ENCODE data around the gene KIDINS220. TPM values are rescaled to one million over a fixed set of nuclear protein-coding genes. Genes with fewer than 3 reads are reported as not detected.

Gene KIDINS220
- total RNA-seq, 2 experiments from 2014 or later: 28.9 to 29.9 TPM

- DNase-seq: no peak
- H3K27ac Mint-ChIP-seq: no peak overlapping the region
- H3K27me3 Mint-ChIP-seq: no peaks in the 10 kb centered on the region
- CTCF ChIA-PET: interaction anchor here (1.0 kb wide), 1 partner anchor 349 kb away, joined by 3 read pairs; no protein-coding TSS in a partner anchor
- H3K4me3 Mint-ChIP-seq: no peak overlapping the region
- ATAC-seq: no peak
- H3K9me3 Mint-ChIP-seq (ENCODE audit: low read depth): no peaks in the 10 kb centered on the region
- H3K36me3 Mint-ChIP-seq: peaks cover 43% of the 10 kb centered on the region
- no peaks in the 10 kb centered on the region for H3K4me1 Mint-ChIP-seq
Measured at GRCh38 chr2:8790739-8791162, 46.7 kb downstream of the KIDINS220 start.

GRCh38 chr2:8786463-8786862 lies 51.0 kb downstream of the KIDINS220 start:
- CTCF ChIA-PET: no interaction called here
- no peaks in the 10 kb centered on the region for H3K27me3 Mint-ChIP-seq
- ATAC-seq (no peak), DNase-seq (no peak)
- H3K4me1 Mint-ChIP-seq: no peaks in the 10 kb centered on the region
- no peaks in the 10 kb centered on the region for H3K9me3 Mint-ChIP-seq (ENCODE audit: low read depth)
- peaks cover 59% of the 10 kb centered on the region for H3K36me3 Mint-ChIP-seq
- no peak overlapping the region for H3K27ac Mint-ChIP-seq
- H3K4me3 Mint-ChIP-seq: no peak overlapping the region

GRCh38 chr2:8779795-8780671 lies 57.4 kb downstream of the KIDINS220 start:
- CTCF ChIA-PET: no interaction called here

GRCh38 chr2:8774371-8774770 lies 63.0 kb downstream of the KIDINS220 start:
- ATAC-seq (no peak), DNase-seq (no peak)
- Mint-ChIP-seq H3K4me3 (no peak overlapping the region), H3K4me1 (no peaks in the 10 kb centered on the region), H3K27me3 (no peaks in the 10 kb centered on the region), H3K9me3 (ENCODE audit: low read depth) (no peaks in the 10 kb centered on the region), H3K27ac (no peak overlapping the region), H3K36me3 (peaks cover 21% of the 10 kb centered on the region)
- CTCF ChIA-PET: no interaction called here

More at GRCh38 chr2:8779795-8780671, 57.4 kb downstream of the KIDINS220 start:
- ATAC-seq (no peak), DNase-seq (no peak)
- Mint-ChIP-seq H3K27me3 (no peaks in the 10 kb centered on the region), H3K4me3 (no peak overlapping the region), H3K4me1 (no peaks in the 10 kb centered on the region), H3K36me3 (peaks cover 40% of the 10 kb centered on the region), H3K27ac (no peak overlapping the region), H3K9me3 (ENCODE audit: low read depth) (no peaks in the 10 kb centered on the region)

GRCh38 chr2:8767324-8767723 lies 70.1 kb downstream of the KIDINS220 start:
- CTCF ChIA-PET: no interaction called here
- no peak for ATAC-seq

GRCh38 chr2:8761529-8762164 lies 75.8 kb downstream of the KIDINS220 start:
- no peaks in the 10 kb centered on the region for H3K9me3 Mint-ChIP-seq (ENCODE audit: low read depth)
- ATAC-seq (no peak), DNase-seq (no peak)
- CTCF ChIA-PET: interaction anchor here (1.5 to 4.0 kb wide), 2 partner anchors 68 to 1335 kb away, joined by 4 to 10 read pairs; no protein-coding TSS in a partner anchor
- H3K4me1 Mint-ChIP-seq: peaks cover 2% of the 10 kb centered on the region
- H3K27ac Mint-ChIP-seq: no peak overlapping the region
- H3K4me3 Mint-ChIP-seq: no peak overlapping the region
- H3K36me3 Mint-ChIP-seq: peaks cover 21% of the 10 kb centered on the region
- H3K27me3 Mint-ChIP-seq: no peaks in the 10 kb centered on the region

More at GRCh38 chr2:8767324-8767723, 70.1 kb downstream of the KIDINS220 start:
- H3K27ac Mint-ChIP-seq: no peak overlapping the region
- no peaks in the 10 kb centered on the region for H3K27me3 Mint-ChIP-seq
- H3K36me3 Mint-ChIP-seq: peaks cover 15% of the 10 kb centered on the region
- DNase-seq: no peak
- H3K4me1 Mint-ChIP-seq: no peaks in the 10 kb centered on the region
- H3K4me3 Mint-ChIP-seq: no peak overlapping the region
- no peaks in the 10 kb centered on the region for H3K9me3 Mint-ChIP-seq (ENCODE audit: low read depth)

- ATAC-seq: no peak
- Mint-ChIP-seq H3K4me3 (no peak overlapping the region), H3K36me3 (peaks cover 28% of the 10 kb centered on the region), H3K9me3 (ENCODE audit: low read depth) (no peaks in the 10 kb centered on the region), H3K4me1 (peaks cover 2% of the 10 kb centered on the region), H3K27me3 (no peaks in the 10 kb centered on the region), H3K27ac (no peak overlapping the region)
- DNase-seq: no peak
- CTCF ChIA-PET: no interaction called here
Measured at GRCh38 chr2:8756716-8757115, 80.7 kb downstream of the KIDINS220 start.

- no peak overlapping the region for H3K4me3 Mint-ChIP-seq
- no peak overlapping the region for H3K27ac Mint-ChIP-seq
- peaks cover 2% of the 10 kb centered on the region for H3K4me1 Mint-ChIP-seq
- DNase-seq (no peak), ATAC-seq (no peak)
- no peaks in the 10 kb centered on the region for H3K9me3 Mint-ChIP-seq (ENCODE audit: low read depth)
- CTCF ChIA-PET: no interaction called here
- H3K27me3 Mint-ChIP-seq: no peaks in the 10 kb centered on the region
- H3K36me3 Mint-ChIP-seq: peaks cover 28% of the 10 kb centered on the region
Measured at GRCh38 chr2:8756230-8756629, 81.2 kb downstream of the KIDINS220 start.

GRCh38 chr2:8754106-8754776 lies 83.2 kb downstream of the KIDINS220 start:
- CTCF ChIA-PET: interaction anchor here (0.9 kb wide), 1 partner anchor 24 kb away, joined by 3 read pairs; no protein-coding TSS in a partner anchor

GRCh38 chr2:8753609-8754008 lies 83.8 kb downstream of the KIDINS220 start:
- CTCF ChIA-PET: interaction anchor here (0.9 kb wide), 1 partner anchor 25 kb away, joined by 3 read pairs; no protein-coding TSS in a partner anchor
- Mint-ChIP-seq H3K4me1 (no peaks in the 10 kb centered on the region), H3K9me3 (ENCODE audit: low read depth) (no peaks in the 10 kb centered on the region), H3K27me3 (no peaks in the 10 kb centered on the region), H3K27ac (no peak overlapping the region), H3K4me3 (no peak overlapping the region), H3K36me3 (peaks cover 31% of the 10 kb centered on the region)
- ATAC-seq (no peak), DNase-seq (no peak)

More at GRCh38 chr2:8754106-8754776, 83.2 kb downstream of the KIDINS220 start:
- no peak for ATAC-seq
- no peak overlapping the region for H3K27ac Mint-ChIP-seq
- DNase-seq: no peak
- H3K9me3 Mint-ChIP-seq (ENCODE audit: low read depth): no peaks in the 10 kb centered on the region
- no peaks in the 10 kb centered on the region for H3K27me3 Mint-ChIP-seq
- peaks cover 31% of the 10 kb centered on the region for H3K36me3 Mint-ChIP-seq
- H3K4me1 Mint-ChIP-seq: no peaks in the 10 kb centered on the region
- no peak overlapping the region for H3K4me3 Mint-ChIP-seq

GRCh38 chr2:8752385-8752784 lies 85.0 kb downstream of the KIDINS220 start:
- Mint-ChIP-seq H3K36me3 (peaks cover 23% of the 10 kb centered on the region), H3K4me1 (no peaks in the 10 kb centered on the region), H3K9me3 (ENCODE audit: low read depth) (no peaks in the 10 kb centered on the region), H3K4me3 (no peak overlapping the region), H3K27me3 (no peaks in the 10 kb centered on the region), H3K27ac (no peak overlapping the region)
- CTCF ChIA-PET: no interaction called here
- ATAC-seq: no peak
- DNase-seq: no peak

GRCh38 chr2:8750221-8750620 lies 87.2 kb downstream of the KIDINS220 start:
- CTCF ChIA-PET: interaction anchor here (1.2 kb wide), 1 partner anchor 18 kb away, joined by 3 read pairs; no protein-coding TSS in a partner anchor
- Mint-ChIP-seq H3K36me3 (peaks cover 8% of the 10 kb centered on the region), H3K27me3 (no peaks in the 10 kb centered on the region), H3K27ac (no peak overlapping the region), H3K4me3 (no peak overlapping the region), H3K9me3 (ENCODE audit: low read depth) (no peaks in the 10 kb centered on the region), H3K4me1 (no peaks in the 10 kb centered on the region)
- ATAC-seq: no peak
- DNase-seq: no peak

- no peak overlapping the region for H3K4me3 Mint-ChIP-seq
- DNase-seq (no peak), ATAC-seq (no peak)
- no peaks in the 10 kb centered on the region for H3K4me1 Mint-ChIP-seq
- H3K36me3 Mint-ChIP-seq: peaks cover 4% of the 10 kb centered on the region
- H3K27me3 Mint-ChIP-seq: no peaks in the 10 kb centered on the region
- H3K27ac Mint-ChIP-seq: no peak overlapping the region
- CTCF ChIA-PET: no interaction called here
- H3K9me3 Mint-ChIP-seq (ENCODE audit: low read depth): no peaks in the 10 kb centered on the region
Measured at GRCh38 chr2:8743261-8743660, 94.2 kb downstream of the KIDINS220 start.

Measured in activated CD8-positive, alpha-beta memory T cell treated with anti-CD3 and anti-CD28 coated beads, Interleukin-2, amount 10 ng/mL, durations not matched to agents 7 days and 5 days (primary cell).